AG09309 (cell line): Measurements from ENCODE around the gene SEC22B.
"Not testable (repeated sequence)": the region's sequence is repeated elsewhere in the genome, so short reads cannot be mapped to it uniquely, and the experiment has no call there.

ENCODE experiments used
- DNase-seq: peaks from one replicate; pipeline ENCODE4 v3.0.0-alpha.2; 2010; ENCODE audit warnings: low read depth
- H3K4me3 ChIP-seq: 2 replicates; pipeline ENCODE4 v1.5.1; 2011; ENCODE audit warnings: mild to moderate bottlenecking, low read depth, low read length, moderate library complexity; ENCODE audit not compliant: control insufficient read depth

SEC22B gene

GRCh38 chr1:120109656-120110055, 66.7 kb downstream of the SEC22B start:
- H3K4me3 ChIP-seq, DNase-seq: not testable (repeated sequence)

DNA sequence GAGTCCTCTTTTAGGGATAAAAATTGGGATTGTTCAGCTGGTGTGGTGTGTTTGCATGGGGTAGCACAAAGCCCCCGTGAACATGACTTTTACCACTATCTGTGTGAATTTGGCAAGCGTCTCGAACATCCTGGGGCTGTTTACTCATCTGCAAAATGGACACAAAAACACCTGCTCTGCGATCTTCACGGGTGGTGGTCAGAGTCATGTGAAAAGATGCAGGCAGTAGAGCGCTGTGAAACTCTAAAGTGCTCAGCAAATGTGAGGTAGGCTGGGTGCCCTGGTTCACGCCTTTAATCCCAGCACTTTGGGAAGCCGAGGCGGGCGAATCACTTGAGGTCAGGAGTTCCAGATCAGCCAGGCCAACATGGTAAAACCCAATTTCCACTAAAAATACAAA, 67.1 kb downstream of the SEC22B start:
- DNase-seq, H3K4me3 ChIP-seq: not testable (repeated sequence)

GRCh38 chr1:120105288-120105687, 71.0 kb downstream of the SEC22B start:
- not testable (repeated sequence) for H3K4me3 ChIP-seq, DNase-seq

GRCh38 chr1:120103768-120104167, 72.6 kb downstream of the SEC22B start:
- DNase-seq = not testable (repeated sequence)

DNA sequence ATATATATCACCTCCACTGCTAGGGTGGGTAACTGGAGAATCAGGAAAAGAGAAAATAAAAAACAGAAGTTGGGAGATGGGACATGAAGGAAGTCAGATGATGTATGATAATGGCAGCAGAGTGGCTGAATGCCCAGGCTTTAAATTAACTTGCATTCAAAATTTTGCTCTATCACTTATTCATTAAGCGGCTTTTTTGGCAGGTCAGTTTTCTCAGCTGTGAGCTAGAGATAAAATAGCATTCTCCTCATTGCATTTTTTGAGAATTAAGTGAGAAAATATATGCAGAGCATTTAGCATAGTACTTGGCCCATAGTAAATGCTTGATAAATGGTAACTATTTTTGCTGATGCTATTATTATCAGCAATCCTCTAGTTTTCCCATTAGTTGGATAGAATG, 74.7 kb downstream of the SEC22B start:
- H3K4me3 ChIP-seq, DNase-seq: not testable (repeated sequence)

More at GRCh38 chr1:120103768-120104167, 72.6 kb downstream of the SEC22B start:
- not testable (repeated sequence) for H3K4me3 ChIP-seq
